GM12865 (cell line): ENCODE measurements around the gene TRIM52.

Experiments
- DNase-seq: peaks from one replicate; pipeline ENCODE4 v3.0.0; 2010; ENCODE audit warnings: low read depth
- H3K4me3 ChIP-seq: 2 replicates; pipeline ENCODE4 v1.5.1; 2011; ENCODE audit warnings: mild to moderate bottlenecking, low read depth, low read length, control low read depth
- TF ChIP-seq, protein P1 (sequence below): IDR thresholded peaks from 2 replicates; pipeline ENCODE4 v1.5.1; 2011; ENCODE audit warnings: low read length, control low read depth, low read depth, inconsistent platforms; ENCODE audit not compliant: insufficient read depth; ENCODE audit errors: missing control alignments

TRIM52 gene

DNA sequence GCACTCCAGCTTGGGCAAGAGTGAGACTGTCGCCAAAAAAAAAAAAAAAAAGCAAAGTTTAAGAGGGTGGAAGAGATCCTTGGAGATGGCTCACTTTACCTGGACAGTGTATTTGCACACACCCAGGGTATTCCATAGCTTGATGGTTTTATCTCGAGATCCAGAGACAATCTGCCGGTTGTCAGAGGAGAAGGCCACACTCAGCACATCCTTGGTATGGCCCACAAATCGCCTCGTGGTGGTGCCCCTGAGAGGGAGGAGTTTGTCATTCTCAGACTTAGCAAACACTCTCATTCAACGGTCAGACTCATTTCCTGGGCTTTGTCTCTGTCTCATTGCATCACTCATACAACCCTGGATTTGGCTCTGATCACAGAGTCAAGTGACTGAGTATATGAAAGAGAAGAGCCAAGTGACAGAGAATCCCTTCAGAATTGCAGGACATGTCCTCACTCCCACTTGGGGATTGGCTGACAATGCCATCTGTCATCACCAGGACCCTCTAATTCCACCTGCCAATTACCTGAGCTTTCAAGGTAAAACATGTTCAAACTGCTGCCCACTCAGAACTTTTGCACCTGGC is 19.5 kb downstream of the TRIM52 start:
- peak; percentile 73 for DNase-seq

DNA sequence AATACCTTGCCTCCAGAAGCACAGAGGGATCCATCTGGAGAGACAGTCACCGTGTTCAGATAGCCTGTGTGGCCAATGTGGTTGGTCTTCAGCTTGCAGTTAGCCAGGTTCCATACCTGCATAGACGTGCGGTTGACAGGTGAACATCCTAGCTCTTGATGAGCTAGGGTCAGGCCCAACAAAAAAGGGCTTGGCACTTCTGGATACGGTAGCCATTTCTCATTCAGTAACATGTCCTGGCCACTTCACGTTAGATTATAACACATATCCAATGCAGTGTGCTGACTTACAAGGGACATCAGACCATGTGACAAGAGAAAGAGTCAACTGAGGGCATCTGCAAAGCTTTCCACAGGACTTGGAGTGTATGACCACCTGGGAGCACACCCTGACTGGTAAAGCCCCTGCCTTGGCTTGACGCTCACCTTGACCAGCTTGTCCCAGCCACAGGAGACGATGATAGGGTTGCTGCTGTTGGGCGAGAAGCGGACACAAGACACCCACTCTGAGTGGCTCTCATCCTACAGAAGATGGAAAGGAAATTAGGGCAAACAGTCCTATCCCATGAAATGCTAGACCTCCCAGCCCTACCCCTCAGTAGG is 21.8 kb downstream of the TRIM52 start:
- DNase-seq, result no peak
- TF ChIP-seq, protein P1, sequence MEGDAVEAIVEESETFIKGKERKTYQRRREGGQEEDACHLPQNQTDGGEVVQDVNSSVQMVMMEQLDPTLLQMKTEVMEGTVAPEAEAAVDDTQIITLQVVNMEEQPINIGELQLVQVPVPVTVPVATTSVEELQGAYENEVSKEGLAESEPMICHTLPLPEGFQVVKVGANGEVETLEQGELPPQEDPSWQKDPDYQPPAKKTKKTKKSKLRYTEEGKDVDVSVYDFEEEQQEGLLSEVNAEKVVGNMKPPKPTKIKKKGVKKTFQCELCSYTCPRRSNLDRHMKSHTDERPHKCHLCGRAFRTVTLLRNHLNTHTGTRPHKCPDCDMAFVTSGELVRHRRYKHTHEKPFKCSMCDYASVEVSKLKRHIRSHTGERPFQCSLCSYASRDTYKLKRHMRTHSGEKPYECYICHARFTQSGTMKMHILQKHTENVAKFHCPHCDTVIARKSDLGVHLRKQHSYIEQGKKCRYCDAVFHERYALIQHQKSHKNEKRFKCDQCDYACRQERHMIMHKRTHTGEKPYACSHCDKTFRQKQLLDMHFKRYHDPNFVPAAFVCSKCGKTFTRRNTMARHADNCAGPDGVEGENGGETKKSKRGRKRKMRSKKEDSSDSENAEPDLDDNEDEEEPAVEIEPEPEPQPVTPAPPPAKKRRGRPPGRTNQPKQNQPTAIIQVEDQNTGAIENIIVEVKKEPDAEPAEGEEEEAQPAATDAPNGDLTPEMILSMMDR, result no peak
- H3K4me3 ChIP-seq, result no peak overlapping the region

More for the DNA sequence above, 19.5 kb downstream of the TRIM52 start:
- TF ChIP-seq, protein P1, result no peak
- H3K4me3 ChIP-seq, result peak overlapping the region; percentile 98

DNA sequence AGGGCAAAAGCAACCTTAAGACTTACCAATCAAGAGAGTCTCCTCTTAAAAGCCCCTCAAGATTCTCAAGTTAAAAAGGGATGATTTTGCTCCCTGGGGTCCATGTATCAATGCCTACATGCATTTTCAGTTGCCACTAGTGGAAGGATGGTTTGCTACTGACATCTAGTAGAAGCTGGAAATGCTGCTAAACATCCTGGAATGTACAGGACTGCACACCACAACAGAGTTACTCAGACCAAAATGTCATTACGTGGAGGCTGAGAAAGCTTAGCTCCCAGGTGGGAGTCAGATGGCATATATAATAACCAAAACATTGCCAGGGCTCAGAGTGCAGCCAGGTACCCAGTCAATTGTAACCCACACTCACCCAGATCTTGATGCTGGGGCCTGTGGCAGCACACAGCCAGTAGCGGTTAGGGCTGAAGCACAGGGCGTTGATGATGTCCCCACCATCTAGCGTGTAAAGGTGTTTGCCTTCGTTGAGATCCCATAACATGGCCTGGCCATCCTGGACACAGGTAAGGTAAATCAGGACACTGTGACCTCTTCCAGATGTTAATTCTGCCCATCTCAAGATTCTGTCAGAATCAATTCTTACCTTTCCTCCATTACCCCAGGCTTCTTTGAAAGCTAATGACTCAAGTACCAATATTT is 23.1 kb downstream of the TRIM52 start:
- H3K4me3 ChIP-seq, result no peak overlapping the region
- TF ChIP-seq, protein P1, result no peak

DNA sequence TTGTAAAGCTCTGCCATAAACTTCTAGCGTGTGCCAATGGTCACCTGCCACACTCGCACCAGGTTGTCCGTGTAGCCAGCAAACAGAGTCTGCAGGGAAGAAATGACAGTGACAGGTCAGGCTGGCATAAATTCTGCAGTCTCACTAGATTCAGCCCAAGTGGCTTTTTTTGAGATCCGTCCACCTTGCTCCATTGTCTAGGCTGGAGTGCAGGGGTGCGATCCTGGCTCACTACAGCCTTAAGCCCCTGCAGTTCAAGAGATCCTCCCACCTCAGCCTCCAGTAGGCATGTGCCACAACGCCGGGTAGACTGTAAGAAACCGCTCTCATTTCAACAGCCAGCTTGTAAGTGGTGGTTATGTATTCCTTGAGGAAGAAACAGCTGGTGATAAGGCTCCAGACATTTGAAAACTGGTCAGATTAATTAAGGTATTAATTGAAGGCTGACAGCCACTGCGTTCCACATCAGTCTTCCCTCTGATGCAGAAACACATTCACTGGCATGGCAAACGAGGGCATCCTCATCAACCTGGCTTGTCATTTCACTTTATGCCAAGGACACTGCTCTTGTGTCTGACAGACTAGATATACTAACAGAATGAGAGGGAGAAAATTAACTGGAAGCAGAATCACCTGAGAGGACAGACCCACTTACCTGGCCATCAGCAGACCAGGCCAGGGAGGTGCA is 23.8 kb downstream of the TRIM52 start:
- TF ChIP-seq, protein P1, result no peak
- no peak for DNase-seq
- no peak overlapping the region for H3K4me3 ChIP-seq

More for the DNA sequence above, 23.1 kb downstream of the TRIM52 start:
- DNase-seq, result no peak

DNA sequence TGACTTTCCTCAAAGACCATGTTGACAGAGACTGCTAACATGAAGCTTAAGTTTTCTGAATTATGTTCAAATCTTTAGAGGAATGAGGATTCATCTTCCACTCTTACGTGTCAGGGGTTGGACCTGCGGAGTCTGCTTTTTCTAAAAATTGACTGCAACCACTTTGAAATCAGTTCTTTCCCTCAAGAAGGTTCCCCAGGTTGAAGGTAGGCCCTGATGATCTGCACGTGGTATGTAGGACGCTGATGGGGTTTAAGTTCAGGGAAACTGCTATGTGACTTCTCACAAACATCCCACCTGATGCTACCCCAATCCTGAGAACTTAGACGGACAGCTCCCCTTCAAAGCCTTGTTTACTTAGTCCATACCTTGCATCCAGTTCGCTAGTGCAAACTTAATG is 24.5 kb downstream of the TRIM52 start:
- no peak overlapping the region for H3K4me3 ChIP-seq
- TF ChIP-seq, protein P1, result no peak
- DNase-seq, result no peak

DNA sequence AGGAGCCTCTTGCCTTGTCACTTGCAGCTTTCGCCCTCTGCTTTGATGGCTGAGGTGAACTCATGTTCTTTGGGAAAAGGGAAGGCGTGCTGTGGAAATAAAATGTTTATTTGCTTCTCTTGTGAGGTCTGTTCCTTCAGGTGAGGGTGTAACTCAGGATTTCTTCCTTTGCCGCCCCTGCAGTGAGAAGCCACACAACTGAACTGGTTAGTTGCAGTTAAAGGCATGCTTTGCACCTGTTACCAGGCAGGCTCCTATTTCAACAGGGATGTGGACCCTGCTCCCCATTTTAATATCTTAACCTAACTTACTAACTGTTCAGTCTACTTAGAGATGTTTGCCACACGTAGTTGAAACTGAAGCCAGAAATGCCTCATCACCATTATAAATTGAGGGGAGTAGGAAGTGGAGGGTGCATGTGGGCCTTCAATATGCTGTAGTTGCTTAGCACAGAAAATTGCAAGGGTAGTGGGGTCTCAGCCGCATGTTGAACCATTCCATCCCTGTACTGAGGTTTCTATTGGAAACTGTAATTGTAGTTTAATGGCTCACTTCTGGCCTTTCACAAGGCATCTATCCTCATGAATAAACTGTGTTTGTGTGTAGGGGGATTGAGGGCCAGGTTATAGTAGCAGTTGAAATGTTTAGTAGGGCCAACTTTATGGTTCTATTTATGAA is 25.1 kb downstream of the TRIM52 start:
- TF ChIP-seq, protein P1, result no peak
- no peak overlapping the region for H3K4me3 ChIP-seq
- DNase-seq, result no peak
